Kidney epithelial cell (primary cell): Measurements from ENCODE around the gene TAB3. TPM values are rescaled to one million over a fixed set of nuclear protein-coding genes. Genes with fewer than 3 reads are reported as not detected.

Experiments
- DNase-seq: peaks from one replicate; pipeline ENCODE4 v3.0.0-alpha.2; 2010; ENCODE audit warnings: low read depth
- H3K27me3 ChIP-seq: 2 replicates; pipeline ENCODE4 v1.6.0; 2011; ENCODE audit warnings: low read length; ENCODE audit not compliant: control insufficient read depth, insufficient read depth
- H3K36me3 ChIP-seq: 2 replicates; pipeline ENCODE4 v1.5.1; 2011; ENCODE audit warnings: low read length; ENCODE audit not compliant: control insufficient read depth, insufficient read depth
- H3K4me3 ChIP-seq: 2 replicates; pipeline ENCODE4 v1.5.1; 2011; ENCODE audit warnings: low read depth, mild to moderate bottlenecking, control low read depth, low read length
- total RNA-seq: library from RNA; depleted of rRNA; stranded (reverse); fragments of >200 nt; gene quantifications from 2 replicates; pipeline ENCODE4 v1.2.3, GENCODE V29; 2015
- TF ChIP-seq, protein P1 (sequence below): IDR thresholded peaks from 2 replicates; pipeline ENCODE4 v1.5.1; 2011; ENCODE audit warnings: mild to moderate bottlenecking, moderate library complexity, low read length, control low read depth, inconsistent platforms; ENCODE audit not compliant: insufficient read depth, poor library complexity, severe bottlenecking

The TAB3 gene
- total RNA-seq, 1 donor from 2014 or later, result 35.7 TPM

DNA sequence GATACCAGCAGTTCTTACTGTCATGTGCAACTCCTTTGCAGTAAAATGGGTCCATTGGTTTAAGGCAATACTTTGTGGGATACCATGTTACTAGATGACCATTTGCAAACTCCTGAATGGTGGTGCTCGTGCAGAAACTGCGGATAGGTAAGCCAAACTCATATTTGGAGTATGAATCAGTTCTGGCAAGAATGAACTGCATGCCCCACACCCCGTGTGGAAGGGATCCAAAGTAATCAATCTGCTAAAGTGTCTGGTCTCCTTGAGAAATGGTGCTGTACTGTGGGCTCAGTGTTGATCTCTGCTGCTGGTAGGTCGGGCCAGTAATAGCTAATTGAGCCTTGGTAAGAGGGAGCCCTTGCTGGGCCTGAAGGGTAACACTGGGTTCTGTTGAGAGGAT lies 4.2 kb upstream of the TAB3 start:
- TF ChIP-seq, protein P1, sequence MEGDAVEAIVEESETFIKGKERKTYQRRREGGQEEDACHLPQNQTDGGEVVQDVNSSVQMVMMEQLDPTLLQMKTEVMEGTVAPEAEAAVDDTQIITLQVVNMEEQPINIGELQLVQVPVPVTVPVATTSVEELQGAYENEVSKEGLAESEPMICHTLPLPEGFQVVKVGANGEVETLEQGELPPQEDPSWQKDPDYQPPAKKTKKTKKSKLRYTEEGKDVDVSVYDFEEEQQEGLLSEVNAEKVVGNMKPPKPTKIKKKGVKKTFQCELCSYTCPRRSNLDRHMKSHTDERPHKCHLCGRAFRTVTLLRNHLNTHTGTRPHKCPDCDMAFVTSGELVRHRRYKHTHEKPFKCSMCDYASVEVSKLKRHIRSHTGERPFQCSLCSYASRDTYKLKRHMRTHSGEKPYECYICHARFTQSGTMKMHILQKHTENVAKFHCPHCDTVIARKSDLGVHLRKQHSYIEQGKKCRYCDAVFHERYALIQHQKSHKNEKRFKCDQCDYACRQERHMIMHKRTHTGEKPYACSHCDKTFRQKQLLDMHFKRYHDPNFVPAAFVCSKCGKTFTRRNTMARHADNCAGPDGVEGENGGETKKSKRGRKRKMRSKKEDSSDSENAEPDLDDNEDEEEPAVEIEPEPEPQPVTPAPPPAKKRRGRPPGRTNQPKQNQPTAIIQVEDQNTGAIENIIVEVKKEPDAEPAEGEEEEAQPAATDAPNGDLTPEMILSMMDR, result no peak
- Histone ChIP-seq H3K27me3 (no peaks in the 10 kb centered on the region), H3K4me3 (no peak overlapping the region), H3K36me3 (no peaks in the 10 kb centered on the region)
- DNase-seq, result no peak

DNA sequence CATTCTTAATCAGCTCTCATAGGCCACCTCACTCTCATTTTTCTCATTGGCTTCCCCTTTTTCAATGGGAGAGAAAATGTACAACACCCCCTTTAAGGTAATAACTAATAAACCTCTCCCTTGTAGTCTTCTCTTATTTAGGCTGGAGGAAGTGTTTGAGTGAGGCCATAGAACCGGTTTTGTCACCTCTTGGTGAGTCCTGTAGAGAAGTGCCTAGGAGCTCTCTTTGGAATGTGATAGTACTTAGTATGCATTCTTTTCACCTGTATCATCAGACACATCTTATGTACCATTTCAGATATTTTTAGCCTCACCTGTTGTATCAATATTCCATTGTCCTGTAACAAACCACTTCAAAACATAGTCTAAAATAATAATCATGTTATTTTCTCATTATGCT lies 3.5 kb upstream of the TAB3 start:
- no peak for DNase-seq
- Histone ChIP-seq H3K27me3 (no peaks in the 10 kb centered on the region), H3K4me3 (no peak overlapping the region), H3K36me3 (no peaks in the 10 kb centered on the region)
- TF ChIP-seq, protein P1, result no peak

DNA sequence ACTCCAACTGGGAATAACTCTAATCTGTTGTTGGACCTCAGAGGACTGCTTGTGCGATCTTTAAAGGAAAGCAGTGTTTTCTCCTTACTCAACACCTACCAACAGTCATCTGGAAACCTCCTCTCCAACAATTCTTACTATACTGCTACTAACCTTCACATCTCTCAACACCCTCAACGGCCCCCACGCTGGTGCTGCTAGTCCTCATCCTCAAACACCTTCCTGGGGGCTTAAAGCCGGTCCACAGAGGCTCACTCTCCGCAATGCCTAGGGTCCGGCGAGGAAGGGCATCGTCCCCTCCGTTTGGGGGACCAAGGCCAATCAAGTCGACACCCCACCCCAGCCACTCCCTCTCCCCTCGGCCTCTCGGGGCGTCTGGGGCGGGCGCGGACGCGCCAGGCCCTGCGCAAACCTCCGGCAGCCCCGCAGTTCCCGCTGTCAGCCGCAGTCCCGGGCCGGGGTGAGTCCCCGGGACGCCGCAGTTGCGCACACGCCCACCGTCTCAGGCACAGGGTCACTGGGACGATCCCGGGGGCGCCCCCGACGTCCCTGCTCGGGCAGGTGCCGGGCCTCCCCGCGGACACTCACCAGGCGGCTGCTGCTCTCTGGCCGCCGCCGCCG lies 418 bp downstream of the TAB3 start:
- DNase-seq, result no peak
- Histone ChIP-seq H3K4me3 (peak overlapping the region; percentile 58), H3K27me3 (no peaks in the 10 kb centered on the region), H3K36me3 (no peaks in the 10 kb centered on the region)
- TF ChIP-seq, protein P1, result no peak

DNA sequence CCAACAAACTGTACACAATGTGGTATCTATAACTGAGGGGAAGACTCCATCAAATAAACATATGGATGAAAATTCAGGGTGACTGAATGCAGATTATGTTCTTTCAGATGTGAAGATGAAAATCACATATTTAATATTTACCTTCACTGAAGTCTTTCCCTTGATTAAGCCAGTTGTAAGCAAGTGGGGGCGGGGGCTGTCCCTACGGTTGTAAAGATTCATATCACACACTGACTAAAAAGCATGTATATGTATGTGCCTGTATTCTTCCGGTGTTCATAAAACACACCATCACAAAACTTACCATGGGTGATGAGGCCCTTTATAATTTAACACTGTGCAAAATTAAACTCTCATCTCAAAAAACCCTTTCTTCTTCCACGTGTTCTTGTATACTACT lies 1.3 kb downstream of the TAB3 start:
- H3K36me3 ChIP-seq, result no peaks in the 10 kb centered on the region
- DNase-seq, result no peak
- TF ChIP-seq, protein P1, result no peak
- H3K27me3 ChIP-seq, result no peaks in the 10 kb centered on the region
- H3K4me3 ChIP-seq, result no peak overlapping the region

DNA sequence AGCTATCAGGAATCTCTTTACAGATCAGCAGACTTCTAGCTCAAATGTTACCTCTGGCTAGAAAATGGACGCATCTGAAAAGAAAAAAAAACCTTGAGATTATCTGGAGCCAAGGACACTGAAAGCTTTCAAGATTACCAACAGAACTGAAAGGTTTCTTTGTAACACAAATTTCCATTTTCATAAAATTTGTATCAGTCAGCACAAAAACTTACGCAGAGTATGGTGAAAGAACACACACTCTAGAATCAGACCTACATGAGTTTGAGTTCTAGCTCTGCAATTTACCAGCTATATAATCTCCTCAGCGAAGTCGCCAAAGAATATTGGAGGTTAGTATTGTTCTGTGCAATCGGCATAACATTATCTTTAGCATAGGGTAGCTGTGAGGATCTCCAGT lies 1.8 kb downstream of the TAB3 start:
- no peak for DNase-seq
- H3K4me3 ChIP-seq, result no peak overlapping the region
- H3K36me3 ChIP-seq, result no peaks in the 10 kb centered on the region
- TF ChIP-seq, protein P1, result no peak
- H3K27me3 ChIP-seq, result no peaks in the 10 kb centered on the region

DNA sequence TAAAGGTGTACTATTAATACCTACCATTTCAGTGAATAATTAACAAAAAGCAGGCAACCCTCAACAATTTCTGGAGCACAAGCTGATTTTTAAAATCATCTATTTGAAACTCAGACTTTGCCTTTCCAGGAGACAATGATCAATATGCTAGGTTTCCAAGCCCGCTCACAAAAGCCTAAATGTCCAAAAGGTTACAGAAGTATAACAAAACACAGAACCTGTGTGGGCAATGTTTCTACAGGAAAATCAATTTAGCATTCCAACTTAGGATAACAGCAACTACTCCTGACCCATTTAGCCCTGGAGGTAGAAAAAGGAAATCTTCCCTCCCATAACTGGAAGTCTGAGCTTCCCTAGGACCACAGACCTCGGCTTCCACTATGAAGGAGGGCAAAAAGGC lies 3.9 kb downstream of the TAB3 start:
- TF ChIP-seq, protein P1, result no peak
- H3K4me3 ChIP-seq, result no peak overlapping the region
- H3K27me3 ChIP-seq, result no peaks in the 10 kb centered on the region
- DNase-seq, result no peak
- H3K36me3 ChIP-seq, result no peaks in the 10 kb centered on the region
